Upper lobe of left lung (tissue), 6 donors: ENCODE results near the gene PLA2G4A. TPM values are rescaled to one million over a fixed set of nuclear protein-coding genes. Genes with fewer than 3 reads are reported as not detected.

ENCODE experiments used
- ATAC-seq, 2 donors: fragments of 200-7000 bp; cut with Tn5 transposase; one replicate each; pipeline ENCODE4 v1.9.1; 2022; ENCODE audit warnings: mild to moderate bottlenecking in 2 of 2, moderate library complexity in 2 of 2; ENCODE audit not compliant: low FRiP score in 2 of 2
- DNase-seq, 2 donors: peaks; one replicate each; pipeline ENCODE4 v3.0.0-alpha.2; 2019 to 2020
- H3K27ac ChIP-seq, 4 donors: fragments of 200-600 bp; sonication (generic); one replicate each; pipeline ENCODE4 v1.5.1; 2016 to 2019
- H3K27me3 ChIP-seq, 4 donors: fragments of 200-600 bp; sonication (generic); one replicate each; pipeline ENCODE4 v1.5.1; 2017 to 2019
- H3K36me3 ChIP-seq, 4 donors: fragments of 200-600 bp; sonication (generic); one replicate each; pipeline ENCODE4 v1.5.1; 2016 to 2019
- H3K4me1 ChIP-seq, 4 donors: fragments of 200-600 bp; sonication (generic); one replicate each; pipeline ENCODE4 v1.5.1; 2018 to 2019
- H3K4me3 ChIP-seq, 4 donors: fragments of 200-600 bp; sonication (generic); one replicate each; pipeline ENCODE4 v1.5.1; 2017 to 2019; ENCODE audit warnings: mild to moderate bottlenecking in 2 of 4, moderate library complexity in 1 of 4
- H3K9me3 ChIP-seq, 4 donors: fragments of 200-600 bp; sonication (generic); one replicate each; pipeline ENCODE4 v1.5.1; 2018 to 2019
- EP300 ChIP-seq, 4 donors: sonication (generic); formaldehyde crosslinking; IDR thresholded peaks; one replicate each; pipeline ENCODE4 v1.5.1; 2017; ENCODE audit warnings: antibody characterized with exemption in 4 of 4, control low read depth in 2 of 4
- POLR2A ChIP-seq, 4 donors: fragments of 450-650 bp; IDR thresholded peaks; one replicate each; pipeline ENCODE4 v1.5.1; 2016 to 2017; ENCODE audit warnings: antibody characterized with exemption in 4 of 4, mild to moderate bottlenecking in 2 of 4
- POLR2AphosphoS5 ChIP-seq, 2 donors: sonication (generic); formaldehyde crosslinking; IDR thresholded peaks; one replicate each; pipeline ENCODE4 v1.5.1; 2017; ENCODE audit warnings: antibody characterized with exemption in 2 of 2
- WGBS, 2 donors: methylation state at CpG; one replicate each; pipeline ENCODE4 v1.1.5; 2017 to 2018; 5-methylcytosine and 5-hydroxymethylcytosine counted together
- total RNA-seq, 6 donors: library from RNA; depleted of rRNA in 4 of 6; stranded (reverse); fragments of >200 nt in 4 of 6; gene quantifications; one replicate each; pipeline versions ENCODE4 v1.1.0 to v1.2.1, GENCODE V29; 2016 to 2021
- TF ChIP-seq, protein P1 (sequence below), 6 experiments: fragments of 450-650 bp in 4 of 6; fragments of 200-600 bp in 2 of 6; sonication (generic) in 2 of 6; IDR thresholded peaks; one replicate each; pipeline ENCODE4 v1.5.1; 2016 to 2019; ENCODE audit warnings: antibody characterized with exemption in 6 of 6
- donor health status: DM: no; HTN: no; CAD: no; lungs with moderate emphysema.
- donor health status: DM: no; HTN: yes; CAD: no; lungs with severe emphysema.

The PLA2G4A gene
- total RNA-seq, 6 donors from 2014 or later: 2.1 to 11.8 (median 7.5) TPM

DNA sequence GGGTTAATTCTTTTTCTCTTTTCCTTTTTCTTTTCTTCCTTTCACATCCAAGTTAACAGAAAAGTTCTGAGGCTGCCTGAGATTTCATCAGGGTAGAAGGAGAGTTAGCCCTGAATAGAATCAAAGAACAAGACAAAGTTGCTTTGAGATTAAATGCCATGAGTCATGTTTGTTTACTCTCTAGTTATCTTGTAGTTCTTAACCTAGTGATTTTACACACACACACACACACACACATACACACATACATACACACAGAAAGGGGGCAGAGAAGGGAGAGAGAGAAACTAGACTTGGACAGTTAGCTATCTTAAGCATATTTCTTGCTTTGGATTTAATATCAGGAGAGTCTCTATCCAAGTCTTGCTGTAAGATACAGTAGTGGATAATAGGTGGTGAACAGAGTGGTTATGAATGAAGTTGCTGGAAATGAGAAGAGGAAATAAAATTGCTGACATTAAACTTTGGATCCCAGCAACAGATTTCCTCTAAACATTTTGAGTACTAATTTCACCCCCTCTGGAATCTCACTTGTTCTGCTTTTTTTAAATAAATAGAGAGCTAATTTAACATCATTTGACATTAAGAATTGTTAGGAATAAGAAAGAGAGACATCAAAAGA is 19.9 kb downstream of the PLA2G4A start:
- peak in 1 of 2 donors; percentile 59 for ATAC-seq
- Histone ChIP-seq H3K27me3 (no peaks in the 10 kb centered on the region), H3K4me3 (no peak overlapping the region), H3K27ac (peak overlapping the region in 1 of 4 donors; percentile 46), H3K36me3 (no peaks in the 10 kb centered on the region), H3K4me1 (peaks cover 0 to 7% (median 5%) of the 10 kb centered on the region in 4 donors), H3K9me3 (no peaks in the 10 kb centered on the region)
- TF ChIP-seq, protein P1, sequence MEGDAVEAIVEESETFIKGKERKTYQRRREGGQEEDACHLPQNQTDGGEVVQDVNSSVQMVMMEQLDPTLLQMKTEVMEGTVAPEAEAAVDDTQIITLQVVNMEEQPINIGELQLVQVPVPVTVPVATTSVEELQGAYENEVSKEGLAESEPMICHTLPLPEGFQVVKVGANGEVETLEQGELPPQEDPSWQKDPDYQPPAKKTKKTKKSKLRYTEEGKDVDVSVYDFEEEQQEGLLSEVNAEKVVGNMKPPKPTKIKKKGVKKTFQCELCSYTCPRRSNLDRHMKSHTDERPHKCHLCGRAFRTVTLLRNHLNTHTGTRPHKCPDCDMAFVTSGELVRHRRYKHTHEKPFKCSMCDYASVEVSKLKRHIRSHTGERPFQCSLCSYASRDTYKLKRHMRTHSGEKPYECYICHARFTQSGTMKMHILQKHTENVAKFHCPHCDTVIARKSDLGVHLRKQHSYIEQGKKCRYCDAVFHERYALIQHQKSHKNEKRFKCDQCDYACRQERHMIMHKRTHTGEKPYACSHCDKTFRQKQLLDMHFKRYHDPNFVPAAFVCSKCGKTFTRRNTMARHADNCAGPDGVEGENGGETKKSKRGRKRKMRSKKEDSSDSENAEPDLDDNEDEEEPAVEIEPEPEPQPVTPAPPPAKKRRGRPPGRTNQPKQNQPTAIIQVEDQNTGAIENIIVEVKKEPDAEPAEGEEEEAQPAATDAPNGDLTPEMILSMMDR (IDR thresholded peaks at IDR 0.05): no peak
- no peak for TF ChIP-seq POLR2A (IDR thresholded peaks at IDR 0.05)
- no peak for TF ChIP-seq POLR2AphosphoS5 (IDR thresholded peaks at IDR 0.05)
- TF ChIP-seq EP300 (IDR thresholded peaks at IDR 0.05): no peak
- no peak for DNase-seq

GRCh38 chr1:186849271-186849671 is 20.5 kb downstream of the PLA2G4A start:
- peak overlapping the region in 1 of 4 donors; percentile 46 for H3K27ac ChIP-seq
- WGBS, 2 donors: 58 to 81% methylated on average over 5 of the region's 5 CpGs

GRCh38 chr1:186849826-186850225 is 21.1 kb downstream of the PLA2G4A start:
- Histone ChIP-seq H3K9me3 (no peaks in the 10 kb centered on the region), H3K27me3 (no peaks in the 10 kb centered on the region), H3K4me1 (peaks cover 3 to 7% (median 5%) of the 10 kb centered on the region in 4 donors), H3K27ac (peak overlapping the region in 1 of 4 donors; percentile 16), H3K36me3 (no peaks in the 10 kb centered on the region), H3K4me3 (no peak overlapping the region)
- DNase-seq (no peak), ATAC-seq (peak in 1 of 2 donors; percentile 54)
- TF ChIP-seq, protein P1 (IDR thresholded peaks at IDR 0.05): no peak
- TF ChIP-seq POLR2A (IDR thresholded peaks at IDR 0.05): no peak
- no peak for TF ChIP-seq POLR2AphosphoS5 (IDR thresholded peaks at IDR 0.05)
- TF ChIP-seq EP300 (IDR thresholded peaks at IDR 0.05): no peak

More at GRCh38 chr1:186849271-186849671, 20.5 kb downstream of the PLA2G4A start:
- TF ChIP-seq POLR2A (IDR thresholded peaks at IDR 0.05) (no peak), EP300 (IDR thresholded peaks at IDR 0.05) (no peak), POLR2AphosphoS5 (IDR thresholded peaks at IDR 0.05) (no peak)
- TF ChIP-seq, protein P1 (IDR thresholded peaks at IDR 0.05): no peak
- no peaks in the 10 kb centered on the region for H3K9me3 ChIP-seq
- no peaks in the 10 kb centered on the region for H3K36me3 ChIP-seq
- DNase-seq (peak in 1 of 2 donors; percentile 25), ATAC-seq (peak in 1 of 2 donors; percentile 82)
- no peak overlapping the region for H3K4me3 ChIP-seq
- no peaks in the 10 kb centered on the region for H3K27me3 ChIP-seq
- H3K4me1 ChIP-seq: peaks cover 3 to 7% (median 5%) of the 10 kb centered on the region in 4 donors

DNA sequence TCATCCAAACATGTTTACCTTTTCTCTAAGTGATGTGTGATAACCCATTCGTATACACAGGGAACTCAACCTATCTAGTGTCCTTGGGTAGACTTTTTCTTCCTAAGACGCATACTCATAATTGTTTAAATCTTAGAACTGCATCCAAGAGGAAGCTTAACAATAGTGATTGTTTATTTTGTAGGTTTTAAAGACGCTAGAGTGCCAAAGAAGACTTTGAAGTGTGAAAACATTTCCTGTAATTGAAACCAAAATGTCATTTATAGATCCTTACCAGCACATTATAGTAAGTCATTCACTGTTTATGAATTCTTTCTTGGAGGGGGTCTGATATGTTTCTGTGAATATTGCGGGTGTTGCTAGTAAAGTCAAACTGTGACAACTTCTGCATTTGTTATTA is 25.4 kb downstream of the PLA2G4A start:
- 38% methylated on average over 4 of the region's 4 CpGs for WGBS, 2 donors
- Histone ChIP-seq H3K9me3 (no peaks in the 10 kb centered on the region), H3K4me3 (no peak overlapping the region), H3K27ac (no peak overlapping the region), H3K27me3 (no peaks in the 10 kb centered on the region), H3K4me1 (peaks cover 0 to 3% (median 0%) of the 10 kb centered on the region in 4 donors), H3K36me3 (no peaks in the 10 kb centered on the region)
- DNase-seq (no peak), ATAC-seq (no peak)
- TF ChIP-seq POLR2AphosphoS5 (IDR thresholded peaks at IDR 0.05) (no peak), EP300 (IDR thresholded peaks at IDR 0.05) (no peak), POLR2A (IDR thresholded peaks at IDR 0.05) (no peak)
- TF ChIP-seq, protein P1 (IDR thresholded peaks at IDR 0.05): no peak

- peak in 1 of 2 donors; percentile 6 for ATAC-seq
- no peaks in the 10 kb centered on the region for H3K27me3 ChIP-seq
- peaks cover 0 to 3% (median 0%) of the 10 kb centered on the region in 4 donors for H3K4me1 ChIP-seq
- no peak for DNase-seq
- H3K36me3 ChIP-seq: no peaks in the 10 kb centered on the region
- H3K4me3 ChIP-seq: no peak overlapping the region
- H3K27ac ChIP-seq: no peak overlapping the region
- H3K9me3 ChIP-seq: no peaks in the 10 kb centered on the region
- TF ChIP-seq POLR2A (IDR thresholded peaks at IDR 0.05) (no peak), POLR2AphosphoS5 (IDR thresholded peaks at IDR 0.05) (no peak), EP300 (IDR thresholded peaks at IDR 0.05) (no peak)
- TF ChIP-seq, protein P1 (IDR thresholded peaks at IDR 0.05): no peak
These were observed 30.2 kb downstream of the PLA2G4A start for GRCh38 chr1:186858923-186859322.
